Activated CD4-positive, CD25-positive, alpha-beta regulatory T cell treated with anti-CD3 and anti-CD28 coated beads, Interleukin-2, amount 50 U/mL, for 16 hours (primary cell): Measurements from ENCODE around the gene NTN1.

Experiments
- DNase-seq: peaks from one replicate; pipeline ENCODE4 v3.0.0-alpha.2; 2020; ENCODE audit warnings: low read depth, low spot score

The NTN1 gene

DNA sequence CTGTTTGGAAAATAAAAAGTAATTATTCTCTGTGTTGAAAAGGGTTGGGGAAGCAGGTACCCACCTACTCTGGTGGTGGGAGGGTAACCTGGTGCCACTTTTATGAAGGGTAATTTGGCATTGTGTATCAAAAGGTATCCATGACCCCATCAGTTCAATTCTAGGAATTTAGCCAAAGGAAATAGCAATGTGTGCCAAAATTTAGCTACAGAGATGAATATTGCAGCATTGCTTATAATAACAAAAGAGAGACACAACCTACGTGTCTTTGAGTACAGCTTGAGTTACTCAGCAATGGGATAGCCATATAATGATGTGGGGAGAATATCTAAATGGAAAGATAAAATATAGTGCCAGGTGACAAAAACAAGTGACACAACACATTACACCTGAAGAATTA is 170.7 kb downstream of the NTN1 start:
- DNase-seq: no peak

DNA sequence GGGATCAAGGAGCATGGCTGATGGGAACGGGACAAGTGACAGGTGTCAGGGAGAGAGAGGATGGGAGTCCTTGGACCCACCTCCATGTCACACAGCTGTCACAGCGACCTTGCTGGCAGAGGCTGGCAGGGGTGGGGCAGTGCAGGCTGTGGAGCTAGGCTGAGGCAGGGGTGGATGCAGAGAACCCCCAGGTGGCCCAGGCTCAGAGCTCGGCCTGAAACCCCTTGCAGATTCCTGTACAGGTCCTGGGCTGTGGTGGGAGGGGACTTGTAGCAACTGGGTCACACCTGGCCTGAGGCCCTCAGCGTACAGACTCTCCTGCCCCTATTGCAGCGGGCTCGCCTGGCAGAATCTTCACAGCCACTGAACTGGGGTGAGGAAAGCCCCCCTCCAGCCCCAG is 174.1 kb downstream of the NTN1 start:
- DNase-seq: no peak

DNA sequence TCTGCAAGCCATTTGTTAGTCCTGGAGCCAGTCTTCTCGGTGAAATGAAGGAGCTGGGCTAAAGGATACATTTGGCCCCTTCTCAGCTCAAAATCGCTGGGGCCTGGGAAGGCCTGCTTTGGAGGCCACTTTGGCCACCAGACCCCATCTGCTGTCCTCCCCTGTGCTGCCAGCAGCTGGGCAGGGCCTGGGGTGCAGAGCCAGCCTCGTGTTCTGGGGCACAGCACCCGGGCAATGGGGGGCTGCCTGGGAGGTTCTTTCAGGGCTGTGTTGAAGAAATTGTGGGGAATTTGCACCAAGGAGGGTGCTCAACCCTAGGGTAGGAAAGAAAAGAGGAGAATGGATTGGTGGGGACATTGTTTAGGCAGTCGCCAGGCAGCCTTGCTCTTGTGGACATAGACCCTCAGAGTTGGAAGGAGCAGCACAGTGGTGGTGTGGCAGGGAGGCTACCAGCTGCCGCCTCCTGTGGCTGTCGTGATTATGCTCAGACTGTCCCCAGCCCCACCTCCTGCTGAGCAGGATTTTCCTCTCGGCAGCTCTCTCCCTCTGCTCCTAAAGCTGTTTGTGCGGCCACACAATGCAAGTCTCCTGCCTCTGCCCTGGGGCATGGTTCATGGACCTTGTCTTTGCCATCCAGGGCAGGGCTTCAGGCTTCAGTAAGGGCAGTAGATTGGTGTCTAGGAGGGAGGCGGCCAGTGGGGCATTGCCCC is 174.8 kb downstream of the NTN1 start:
- DNase-seq: no peak

DNA sequence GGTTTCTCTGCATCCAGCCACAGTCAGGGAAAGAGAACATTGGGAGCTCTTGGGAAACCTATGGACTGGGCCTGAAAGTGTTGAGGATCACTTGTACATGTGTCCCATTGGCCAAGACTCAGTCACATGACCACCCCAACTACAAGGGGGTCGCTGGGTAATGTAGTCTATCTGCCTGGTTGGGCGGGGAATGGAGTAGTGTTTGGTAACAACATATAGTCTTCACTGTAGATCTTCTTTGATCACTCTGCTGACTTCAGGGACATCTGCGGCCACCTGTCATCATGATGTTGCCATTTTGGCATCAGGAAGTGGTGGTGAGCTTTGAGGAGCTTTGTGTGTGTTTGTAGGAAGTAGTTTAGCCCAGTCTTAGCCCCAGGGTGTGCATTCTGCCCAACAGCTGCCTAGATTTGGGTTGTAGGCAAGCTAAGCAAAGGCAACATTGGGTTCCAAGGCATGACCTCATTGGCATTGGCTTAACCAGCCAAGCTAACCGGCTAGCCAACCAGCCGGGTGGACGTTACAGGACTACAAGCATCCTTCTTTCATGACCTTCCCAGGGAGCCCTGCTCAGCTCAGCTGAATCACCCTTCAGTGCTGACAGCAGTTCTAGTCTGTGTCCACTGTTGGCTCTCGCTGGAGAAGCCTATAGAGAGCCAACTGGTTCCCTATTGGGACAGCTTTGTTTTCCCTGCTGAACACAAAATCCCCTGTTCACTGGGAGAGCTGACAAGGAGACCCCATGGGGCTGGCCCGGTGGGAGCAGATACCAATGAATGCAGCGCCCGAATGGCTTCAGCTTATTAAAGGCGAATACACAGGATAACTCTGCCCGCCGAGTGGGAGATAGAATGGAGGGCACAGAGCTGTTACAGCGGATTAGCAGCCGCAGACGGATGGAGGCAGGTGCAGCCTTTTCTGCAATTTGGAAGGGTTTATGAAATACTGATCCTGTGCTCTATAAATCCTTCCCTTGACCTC is 178.6 kb downstream of the NTN1 start:
- DNase-seq: no peak

DNA sequence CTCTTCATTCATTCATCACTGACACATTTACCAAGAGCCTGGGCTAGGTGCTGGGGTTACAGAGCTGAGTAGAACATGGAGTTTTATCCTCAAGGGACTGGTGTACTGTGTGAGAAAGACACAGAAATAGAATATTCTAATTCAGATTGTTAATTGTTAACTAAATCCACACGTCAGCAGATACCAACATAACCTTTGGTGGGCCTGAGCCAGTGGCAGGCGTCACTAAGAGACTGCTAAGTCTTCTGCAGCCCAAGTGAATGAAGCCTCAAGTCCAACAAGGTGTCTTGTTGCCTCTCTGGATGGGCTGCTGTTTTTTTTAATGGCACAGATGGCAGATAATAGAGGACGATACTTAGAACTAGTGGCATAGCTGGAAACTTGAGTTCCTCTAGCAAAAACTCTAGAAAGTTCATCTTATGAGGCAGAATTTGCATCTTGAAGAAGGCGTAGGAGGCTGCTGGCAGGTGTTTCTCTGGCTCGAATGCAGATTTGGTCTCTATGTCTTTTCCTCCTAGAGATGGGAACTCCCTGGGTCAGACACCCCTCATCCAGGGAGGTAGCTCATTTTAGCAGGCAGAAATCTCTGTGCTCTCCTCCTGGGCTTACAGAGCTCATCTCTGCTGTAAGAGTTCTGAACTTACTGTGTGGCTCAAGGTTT is 179.5 kb downstream of the NTN1 start:
- no peak for DNase-seq

DNA sequence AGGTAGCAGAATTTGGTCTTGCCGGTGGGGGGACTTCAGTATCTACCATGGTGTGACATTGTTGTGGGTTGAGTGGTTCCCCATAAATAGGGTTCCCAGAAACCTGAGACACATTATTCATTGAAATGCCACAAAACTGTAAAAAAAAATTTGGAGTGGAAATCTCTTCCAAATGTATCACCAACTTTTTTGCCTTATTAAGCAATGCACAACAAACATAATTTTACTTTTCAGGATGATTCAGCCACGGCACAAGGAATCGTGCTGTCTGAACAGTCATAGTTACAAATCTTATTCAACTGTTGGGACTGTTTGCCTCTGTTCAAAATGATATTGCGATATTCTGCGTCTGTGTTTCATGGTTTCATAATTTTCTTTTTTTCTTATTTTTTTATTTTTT is 181.2 kb downstream of the NTN1 start:
- DNase-seq: no peak

DNA sequence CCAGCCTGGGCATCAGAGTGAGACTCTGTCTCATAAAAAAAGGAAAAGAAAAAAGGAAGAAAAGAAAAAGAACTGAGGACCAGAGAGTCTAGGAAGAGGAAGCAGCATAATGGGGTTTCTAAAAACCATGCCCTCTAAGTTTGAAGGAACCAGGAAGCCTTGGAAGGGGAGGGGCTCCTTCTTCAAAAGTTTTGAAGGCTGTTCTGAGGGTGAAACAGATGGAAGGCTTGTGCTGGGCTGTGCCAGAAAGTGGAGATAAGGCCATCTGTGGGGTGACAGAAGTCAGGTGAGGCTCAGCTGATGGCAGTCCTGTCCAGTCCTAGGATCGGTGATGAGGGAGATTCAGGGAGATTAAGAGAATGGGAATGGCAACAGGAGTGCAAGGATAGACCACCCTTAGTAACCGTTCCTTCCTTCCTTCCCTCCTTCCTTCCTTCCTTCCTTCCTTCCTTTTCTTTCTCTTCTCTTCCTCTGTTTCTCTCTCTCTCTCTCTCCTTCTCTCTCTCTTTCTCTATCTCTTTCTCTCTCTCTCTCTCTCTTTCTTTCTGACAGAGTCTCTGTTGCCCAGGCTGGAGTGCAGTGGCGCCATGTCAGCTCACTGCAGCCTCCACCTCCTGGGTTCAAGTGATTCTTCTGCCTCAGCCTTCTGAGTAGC is 182.6 kb downstream of the NTN1 start:
- no peak for DNase-seq

DNA sequence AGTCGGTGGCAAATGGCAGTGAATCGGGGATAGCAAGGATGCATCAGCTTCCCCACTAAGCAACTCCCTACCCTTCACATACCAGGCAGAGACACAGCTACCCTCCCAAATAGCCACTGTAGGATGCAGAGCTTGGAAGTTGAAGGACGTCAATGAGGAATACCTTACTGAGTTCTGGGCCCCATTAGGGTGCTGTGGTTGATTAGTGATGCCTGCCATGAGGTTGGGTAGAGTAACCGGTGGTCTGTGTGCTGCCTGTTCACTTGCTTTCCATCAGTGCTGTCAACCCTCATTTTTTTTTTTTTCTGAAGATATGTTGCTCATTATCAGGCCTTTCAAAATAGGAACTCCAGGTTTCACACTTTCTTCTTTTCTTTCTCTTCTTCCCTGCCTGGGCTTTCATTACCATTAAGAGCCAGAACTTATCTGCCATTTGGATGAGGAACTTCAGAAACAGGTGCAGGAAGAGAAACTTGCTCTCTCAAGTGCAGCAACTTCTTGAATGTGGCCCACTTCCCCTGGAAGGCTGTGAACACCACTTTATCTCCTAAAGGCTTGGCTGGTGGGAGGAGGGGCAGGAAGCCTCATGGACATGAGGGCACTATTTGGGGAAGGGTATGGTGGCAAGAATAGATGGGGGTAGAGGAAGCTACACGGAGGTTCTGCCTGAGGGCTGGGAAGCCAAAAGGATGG is 183.5 kb downstream of the NTN1 start:
- no peak for DNase-seq

DNA sequence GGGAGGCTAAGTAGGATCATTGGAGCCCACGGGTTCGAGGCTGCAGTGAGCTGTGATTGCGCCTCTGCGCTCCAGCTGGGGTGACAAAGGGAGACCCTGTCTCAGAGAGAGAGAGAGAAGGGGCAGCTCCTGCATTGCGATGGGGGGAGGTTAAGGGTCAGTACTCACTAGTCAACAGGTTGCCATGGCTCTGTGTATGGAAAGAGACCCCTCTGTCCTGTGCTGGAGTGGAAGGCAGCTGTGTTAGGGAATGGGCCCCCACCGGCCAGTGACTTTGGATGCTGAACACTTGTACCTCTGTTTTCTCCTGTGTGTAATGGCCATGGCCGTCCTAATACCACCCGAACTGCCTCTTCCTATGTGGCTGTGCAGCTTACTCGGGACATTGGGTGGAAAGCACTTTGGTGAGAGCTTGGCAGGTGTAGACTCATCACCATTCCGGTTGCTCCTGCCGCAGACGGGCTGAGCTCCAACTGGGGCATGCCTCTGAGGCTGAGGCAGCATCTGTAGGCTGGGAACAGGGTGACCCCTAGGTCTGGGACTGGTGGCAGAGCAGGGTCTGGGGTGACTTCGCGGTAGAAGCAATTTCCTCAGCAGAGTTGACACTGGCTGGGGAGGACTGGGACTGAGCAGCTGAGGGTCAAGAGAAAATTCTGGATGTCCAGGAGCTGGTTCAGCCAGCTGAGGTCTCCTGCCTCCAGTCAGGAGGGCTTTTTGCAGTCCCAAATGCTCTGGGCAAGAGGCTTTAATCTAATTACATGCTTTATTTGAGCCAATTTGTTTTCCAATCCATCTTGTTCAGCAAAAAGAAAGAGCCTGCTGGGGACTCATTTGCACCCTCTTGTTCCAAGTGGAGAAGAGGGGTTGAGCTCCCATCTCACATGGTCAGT is 184.5 kb downstream of the NTN1 start:
- DNase-seq: no peak

DNA sequence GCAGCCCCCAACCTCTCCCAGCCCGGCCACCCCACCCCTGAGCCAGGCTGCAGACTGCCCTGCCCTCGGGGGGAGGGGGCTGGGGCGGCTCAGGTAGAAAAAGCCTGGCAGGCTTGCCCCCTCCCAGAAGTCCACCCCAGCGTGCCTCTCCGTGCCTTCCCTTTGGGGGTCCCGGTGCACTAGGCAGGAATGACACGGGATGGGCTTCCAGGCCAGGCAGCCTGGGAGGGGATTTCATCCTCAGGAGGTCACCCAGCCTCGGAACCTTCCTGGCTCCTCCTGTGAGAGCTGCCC is 185.0 kb downstream of the NTN1 start:
- no peak for DNase-seq

DNA sequence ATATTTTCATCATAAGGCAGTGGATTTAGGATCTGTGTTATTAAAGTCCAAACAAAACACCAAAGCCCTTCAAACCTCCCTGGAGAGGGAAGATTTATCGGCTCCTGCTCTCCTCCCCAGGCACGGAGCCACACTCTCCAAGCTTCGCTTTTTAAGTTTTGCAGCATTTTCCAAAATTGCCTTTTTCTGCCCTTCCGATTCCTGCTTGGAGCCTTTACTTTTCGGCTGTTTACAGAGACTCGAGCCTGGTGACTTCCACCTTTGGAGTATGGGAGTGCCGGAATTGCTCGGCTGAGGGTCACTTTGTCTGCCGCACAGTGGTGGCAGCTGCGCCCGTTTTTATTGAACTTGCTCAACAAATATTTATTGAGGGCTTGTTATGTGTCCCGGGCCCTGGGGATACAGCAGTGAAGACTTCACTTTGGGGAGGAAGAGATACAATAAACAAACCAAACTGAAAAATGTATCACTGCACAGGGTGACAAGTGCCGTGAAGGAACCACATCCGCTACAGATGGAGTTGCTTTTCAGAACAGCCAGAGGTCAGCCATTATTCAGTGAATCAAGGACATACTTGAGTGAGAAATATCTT is 185.5 kb downstream of the NTN1 start:
- no peak for DNase-seq

DNA sequence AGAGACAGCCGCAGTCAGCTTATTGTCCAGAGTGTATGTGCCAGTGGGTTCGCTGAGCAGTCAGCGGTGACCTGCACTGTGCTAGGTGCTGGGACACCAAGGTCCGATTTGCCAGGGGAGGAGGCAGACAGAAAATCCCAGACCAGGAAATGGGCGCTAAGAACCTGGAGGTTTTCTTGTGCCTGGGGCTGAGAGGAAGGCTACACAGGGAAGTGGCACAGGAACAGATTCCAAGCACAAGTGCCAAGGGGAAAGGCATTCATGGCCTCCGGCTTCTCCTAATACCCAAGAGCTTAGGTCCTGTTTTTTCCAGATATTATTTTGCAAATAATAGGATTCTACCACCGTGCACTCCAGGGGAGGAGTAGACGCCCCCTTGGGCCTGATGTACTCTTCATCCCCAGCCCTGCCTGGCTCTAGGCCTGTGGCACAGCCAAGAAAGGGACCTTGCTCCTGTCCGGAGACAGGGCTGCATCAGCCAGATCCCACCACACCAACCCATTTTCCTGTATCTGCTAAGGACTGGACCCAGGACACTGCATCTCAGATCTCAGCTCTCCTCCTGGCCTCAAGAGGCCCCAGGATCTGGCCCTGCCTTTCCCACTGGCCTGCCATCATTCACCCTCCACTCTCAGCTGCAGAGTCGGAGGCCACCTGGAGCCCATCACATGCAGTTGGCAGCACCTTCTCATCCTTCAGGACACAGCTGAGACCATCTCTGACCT is 187.2 kb downstream of the NTN1 start:
- DNase-seq: no peak

DNA sequence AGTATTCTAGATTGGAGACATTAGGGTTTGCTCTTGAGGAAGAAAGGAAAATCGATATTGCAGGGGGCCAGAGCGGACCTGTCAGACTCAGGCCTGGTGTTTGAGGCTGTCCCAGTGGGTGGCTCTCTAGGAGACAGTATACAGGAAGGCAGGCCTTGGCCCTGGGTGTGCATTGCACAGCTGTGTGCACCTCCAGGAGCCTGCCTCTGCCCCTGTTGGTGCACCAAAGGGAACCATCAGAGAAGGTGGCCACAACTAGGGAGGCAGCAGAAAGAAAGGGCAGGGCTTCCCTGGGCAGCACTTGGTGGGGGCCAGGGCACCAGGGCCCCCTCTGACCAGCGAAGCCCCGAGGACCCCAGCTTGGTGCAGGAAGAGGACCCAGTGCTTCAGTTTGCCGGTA is 188.0 kb downstream of the NTN1 start:
- no peak for DNase-seq

DNA sequence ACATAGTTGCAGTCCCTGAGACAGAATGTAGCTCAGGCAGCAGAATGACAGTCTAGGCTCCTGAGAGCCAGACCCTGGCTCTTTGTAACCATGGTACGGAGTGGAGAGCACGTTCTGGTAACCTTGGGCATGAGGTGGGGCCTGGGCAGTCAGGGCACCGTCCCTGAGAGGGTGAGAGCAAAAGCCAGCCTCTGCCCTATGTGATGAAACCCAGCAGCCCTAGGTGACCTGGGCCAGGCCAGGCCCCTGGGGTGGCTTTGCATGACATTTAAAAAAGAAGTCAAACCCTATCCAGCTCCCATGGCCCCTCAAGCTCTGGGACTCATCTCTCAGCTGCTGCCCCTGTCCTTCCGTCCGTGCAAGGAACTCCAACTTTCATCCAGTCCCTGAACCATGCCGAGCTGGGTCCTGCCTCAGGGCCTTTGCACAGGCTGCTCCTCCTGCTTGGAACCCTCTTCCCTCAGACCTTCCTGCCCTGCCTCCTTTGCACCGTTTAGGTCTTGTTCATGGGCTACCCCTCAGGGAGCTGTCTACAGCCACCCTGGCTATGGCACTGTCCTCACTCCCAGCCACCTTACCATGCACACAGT is 188.6 kb downstream of the NTN1 start:
- DNase-seq: no peak

DNA sequence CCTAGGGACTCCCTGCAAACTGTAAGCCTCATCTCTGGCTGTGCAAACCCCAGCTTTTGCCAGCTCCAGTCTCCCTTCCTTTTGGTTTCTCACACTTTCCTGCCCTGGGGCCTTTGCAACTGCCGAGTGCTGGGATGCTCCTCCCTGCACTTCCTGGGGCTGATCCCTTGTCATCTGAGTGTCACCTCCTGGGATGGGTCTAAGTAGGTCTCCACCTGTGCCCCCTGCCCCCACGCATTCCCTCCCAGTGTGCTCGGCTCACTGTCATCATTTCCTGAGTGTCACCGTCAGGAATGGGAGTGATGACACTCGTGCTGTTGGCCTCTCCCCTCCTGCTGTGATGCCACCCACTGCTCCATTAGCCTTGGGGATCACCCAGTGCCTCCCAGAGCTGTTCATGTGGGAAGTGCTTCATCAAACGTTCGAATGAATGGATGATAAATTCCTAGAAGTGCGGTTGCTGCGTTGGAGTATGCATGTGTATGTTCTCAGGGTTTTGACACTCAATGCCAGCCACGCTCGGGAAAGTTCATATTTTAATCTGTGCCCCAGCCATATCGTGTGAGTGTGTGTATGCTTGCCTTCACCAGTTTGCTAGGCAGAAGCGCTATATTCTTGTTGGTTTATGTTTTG is 189.9 kb downstream of the NTN1 start:
- no peak for DNase-seq

DNA sequence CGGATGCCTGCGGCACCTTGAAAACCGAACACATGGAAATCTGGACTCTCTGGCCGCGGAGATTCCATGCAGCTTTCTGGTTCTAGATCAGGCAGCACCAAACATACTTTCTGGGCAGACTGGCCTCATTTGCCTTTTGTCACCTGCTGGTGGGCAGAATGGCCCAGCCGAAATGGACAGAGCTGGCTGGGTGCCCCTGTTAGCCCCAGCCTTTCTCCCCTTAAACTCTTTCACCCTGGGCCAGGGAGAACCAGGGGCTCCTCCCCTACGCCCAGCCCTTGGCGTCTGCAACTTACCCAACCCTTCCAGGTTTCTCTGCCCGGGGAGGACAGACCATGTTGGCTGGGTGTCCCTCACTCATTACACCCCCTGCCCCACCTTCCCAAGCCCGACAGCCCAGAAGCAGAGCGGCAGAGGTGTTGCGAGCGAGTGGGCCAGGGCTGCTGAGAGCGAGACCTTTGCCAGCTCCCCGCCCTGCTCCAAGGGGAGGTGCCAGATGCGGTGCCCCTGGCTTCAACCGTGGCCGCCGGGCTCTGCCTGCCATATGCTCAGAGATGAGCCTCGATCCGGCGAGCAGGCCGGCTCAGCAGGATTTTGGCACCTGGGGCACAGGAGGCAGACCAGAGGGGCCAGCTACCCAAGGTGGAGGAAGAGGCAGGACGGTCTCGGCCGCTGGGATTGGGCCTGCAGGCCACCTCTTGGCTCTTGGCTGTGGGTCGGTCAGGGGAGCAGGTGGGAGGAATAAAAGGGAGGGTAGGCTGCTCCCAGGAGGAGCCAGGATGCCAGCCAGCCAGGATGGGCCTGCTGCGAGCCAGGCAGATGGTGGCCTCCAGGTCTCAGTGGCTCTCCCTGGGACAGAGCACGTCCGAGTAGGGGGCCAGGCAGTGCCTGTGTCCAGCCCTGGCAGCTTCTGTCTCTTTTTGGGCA is 191.3 kb downstream of the NTN1 start:
- no peak for DNase-seq

DNA sequence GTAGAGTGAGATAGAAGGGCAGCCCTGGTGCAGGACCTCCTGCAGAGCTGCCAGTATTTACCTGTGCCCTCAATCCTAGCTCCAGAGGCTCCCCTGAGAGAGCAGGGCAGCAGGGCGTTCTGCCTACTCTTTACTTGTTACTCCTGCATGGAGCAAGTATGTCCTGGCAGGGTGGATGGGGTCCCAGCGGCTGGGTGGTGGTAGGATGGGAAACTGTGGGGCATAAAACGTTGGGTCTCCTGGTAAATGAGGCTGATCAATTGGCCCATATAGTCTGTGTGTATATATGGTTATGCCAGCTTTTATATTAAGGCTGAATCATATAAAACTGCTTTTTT is 192.0 kb downstream of the NTN1 start:
- DNase-seq: no peak

DNA sequence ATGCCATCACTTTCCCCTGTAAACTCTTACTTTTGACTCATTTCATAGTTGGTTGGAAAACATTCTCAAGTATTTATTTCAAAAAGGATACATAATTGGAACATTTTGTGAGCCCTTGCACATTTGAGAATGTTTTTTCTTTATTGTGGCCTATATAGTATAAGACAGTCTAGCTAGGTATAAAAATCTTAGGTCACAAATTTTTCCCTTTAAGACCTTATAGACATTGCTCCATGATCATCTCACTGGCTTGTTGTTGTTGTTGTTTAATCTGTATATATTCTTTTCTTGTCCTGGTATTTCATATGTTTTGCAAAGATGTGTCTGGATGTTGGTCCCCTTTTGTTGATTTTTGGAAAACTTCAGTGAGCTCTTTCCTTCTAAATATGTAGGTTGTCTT is 194.2 kb downstream of the NTN1 start:
- no peak for DNase-seq
